Stimulated activated CD4-positive, alpha-beta T cell treated with anti-CD3 and anti-CD28 coated beads, Interleukin-12 subunit alpha, Interleukin-12 subunit beta, amount 100 ng/mL, for 24 hours (primary cell): ENCODE measurements around the gene MFSD8.
A peak's percentile ranks its signal among the peaks of the same experiment; 100 is the strongest.
"Not testable (repeated sequence)": the region's sequence is repeated elsewhere in the genome, so short reads cannot be mapped to it uniquely, and the experiment has no call there.

ENCODE experiments used
- DNase-seq, 2 experiments: peaks; one replicate each; pipeline ENCODE4 v3.0.0-alpha.2; 2020; ENCODE audit warnings: low read depth in 2 of 2

The MFSD8 gene

GRCh38 chr4:127936974-127937373, 28.0 kb downstream of the MFSD8 start:
- DNase-seq, result no peak

GRCh38 chr4:127931836-127932235, 33.1 kb downstream of the MFSD8 start:
- not testable (repeated sequence) for DNase-seq

- no peak for DNase-seq
These were observed 34.8 kb downstream of the MFSD8 start for GRCh38 chr4:127930175-127930574.

GRCh38 chr4:127925720-127926119, 39.3 kb downstream of the MFSD8 start:
- not testable (repeated sequence) for DNase-seq

GRCh38 chr4:127922226-127922625, 42.7 kb downstream of the MFSD8 start:
- no peak for DNase-seq

- no peak for DNase-seq
These were observed 44.5 kb downstream of the MFSD8 start for GRCh38 chr4:127920521-127920920.

- DNase-seq, result no peak
These were observed 47.8 kb downstream of the MFSD8 start for GRCh38 chr4:127917151-127917550.

- no peak for DNase-seq
These were observed 48.5 kb downstream of the MFSD8 start for GRCh38 chr4:127916512-127916911.

- DNase-seq, result no peak
These were observed 59.9 kb downstream of the MFSD8 start for GRCh38 chr4:127905029-127905428.

- not testable (repeated sequence) for DNase-seq
These were observed 65.3 kb downstream of the MFSD8 start for GRCh38 chr4:127899682-127900081.

GRCh38 chr4:127896528-127896927, 68.4 kb downstream of the MFSD8 start:
- no peak for DNase-seq

- no peak for DNase-seq
These were observed 68.9 kb downstream of the MFSD8 start for GRCh38 chr4:127896069-127896468.

- no peak for DNase-seq
These were observed 75.1 kb downstream of the MFSD8 start for GRCh38 chr4:127889903-127890302.

- DNase-seq, result no peak
These were observed 76.4 kb downstream of the MFSD8 start for GRCh38 chr4:127888559-127888958.

GRCh38 chr4:127881563-127881864, 83.5 kb downstream of the MFSD8 start:
- no peak for DNase-seq

- DNase-seq, result peak; percentile 90 to 91
These were observed 84.0 kb downstream of the MFSD8 start, which contains the start of gene PLK4 for GRCh38 chr4:127880763-127881562. PLK4 (plus strand) TSS chr4:127880893; CDS start chr4:127881135, 242 bp downstream.

- DNase-seq, result no peak
These were observed 89.2 kb downstream of the MFSD8 start for GRCh38 chr4:127875791-127876190.

- no peak for DNase-seq
These were observed 94.3 kb downstream of the MFSD8 start for GRCh38 chr4:127870688-127871087.

GRCh38 chr4:127870281-127870680, 94.7 kb downstream of the MFSD8 start:
- no peak for DNase-seq

GRCh38 chr4:127868196-127868595, 96.8 kb downstream of the MFSD8 start:
- no peak for DNase-seq
